Ovary (tissue), 3 donors: Measurements from ENCODE around the gene BCO1.

Experiments used
- EP300 ChIP-seq: sonication (generic); formaldehyde crosslinking; IDR thresholded peaks from one replicate; pipeline ENCODE4 v1.6.1; 2017; ENCODE audit warnings: antibody characterized with exemption
- POLR2A ChIP-seq: fragments of 450-650 bp; IDR thresholded peaks from one replicate; pipeline ENCODE4 v1.6.1; 2017; ENCODE audit warnings: antibody characterized with exemption, mild to moderate bottlenecking, moderate library complexity
- TF ChIP-seq, protein P1 (sequence below), 3 donors: fragments of 450-650 bp in 2 of 3; fragments of 200-600 bp in 1 of 3; IDR thresholded peaks; one replicate each; pipeline versions ENCODE4 v1.5.1 to v1.8.0; 2016 to 2022; ENCODE audit warnings: antibody characterized with exemption in 3 of 3, mild to moderate bottlenecking in 1 of 3
- donor health status: DM: no; HTN: no; CAD: no.

DNA sequence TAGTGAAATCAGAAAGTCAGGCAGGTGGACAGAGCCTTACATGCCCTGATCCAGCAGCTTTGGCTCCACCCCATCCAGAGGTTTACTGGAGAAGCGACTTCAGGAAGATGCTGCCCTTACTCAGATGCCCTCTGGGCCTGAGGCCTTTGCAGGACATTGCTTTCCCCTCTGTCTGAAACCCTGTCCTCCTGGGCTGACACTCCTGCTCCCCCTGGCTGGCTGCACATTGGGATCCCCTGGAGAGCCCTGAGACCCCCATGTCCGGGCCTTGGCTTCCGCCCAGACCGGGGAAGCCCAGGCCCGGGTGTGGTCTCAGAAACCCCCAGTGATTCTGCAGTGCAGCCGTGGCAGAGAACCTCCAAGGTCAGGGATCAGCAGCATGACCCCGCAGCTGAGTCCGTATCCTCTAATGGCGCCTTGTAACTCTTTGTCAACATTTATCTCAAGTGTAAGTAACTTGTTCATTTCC lies 36.6 kb downstream of the BCO1 start:
- TF ChIP-seq, protein P1, sequence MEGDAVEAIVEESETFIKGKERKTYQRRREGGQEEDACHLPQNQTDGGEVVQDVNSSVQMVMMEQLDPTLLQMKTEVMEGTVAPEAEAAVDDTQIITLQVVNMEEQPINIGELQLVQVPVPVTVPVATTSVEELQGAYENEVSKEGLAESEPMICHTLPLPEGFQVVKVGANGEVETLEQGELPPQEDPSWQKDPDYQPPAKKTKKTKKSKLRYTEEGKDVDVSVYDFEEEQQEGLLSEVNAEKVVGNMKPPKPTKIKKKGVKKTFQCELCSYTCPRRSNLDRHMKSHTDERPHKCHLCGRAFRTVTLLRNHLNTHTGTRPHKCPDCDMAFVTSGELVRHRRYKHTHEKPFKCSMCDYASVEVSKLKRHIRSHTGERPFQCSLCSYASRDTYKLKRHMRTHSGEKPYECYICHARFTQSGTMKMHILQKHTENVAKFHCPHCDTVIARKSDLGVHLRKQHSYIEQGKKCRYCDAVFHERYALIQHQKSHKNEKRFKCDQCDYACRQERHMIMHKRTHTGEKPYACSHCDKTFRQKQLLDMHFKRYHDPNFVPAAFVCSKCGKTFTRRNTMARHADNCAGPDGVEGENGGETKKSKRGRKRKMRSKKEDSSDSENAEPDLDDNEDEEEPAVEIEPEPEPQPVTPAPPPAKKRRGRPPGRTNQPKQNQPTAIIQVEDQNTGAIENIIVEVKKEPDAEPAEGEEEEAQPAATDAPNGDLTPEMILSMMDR (IDR thresholded peaks at IDR 0.05), result no peak
- TF ChIP-seq POLR2A (no peak), EP300 (no peak)
